CD4-positive, alpha-beta memory T cell (primary cell): Measurements from ENCODE around the gene AKT3. TPM values are rescaled to one million over a fixed set of nuclear protein-coding genes. Genes with fewer than 3 reads are reported as not detected.

Experiments
- CTCF ChIA-PET: fragments of 350-600 bp; sonication (Branson Sonifier 250); formaldehyde crosslinking; loops from one replicate; lab custom pipeline; 2021; ENCODE audit warnings: inconsistent platforms; ENCODE audit not compliant: partially characterized antibody; lab: Charles Lee
- POLR2A ChIA-PET: fragments of 350-600 bp; sonication (Branson Sonifier 250); formaldehyde crosslinking; loops from one replicate; lab custom pipeline; 2021; ENCODE audit not compliant: partially characterized antibody; lab: Charles Lee
- DNase-seq, 5 donors: peaks; one replicate each; pipeline versions ENCODE4 v3.0.0 to v3.0.0-alpha.2; 2020 to 2022; ENCODE audit warnings: mixed read lengths in 1 of 5
- H3K27ac ChIP-seq: one replicate; pipeline ENCODE4 v1.7.0; 2013; ENCODE audit warnings: low read depth, low read length
- H3K27me3 ChIP-seq: 2 replicates; pipeline ENCODE4 v1.7.0; 2013; ENCODE audit warnings: mild to moderate bottlenecking, low read length, moderate library complexity; ENCODE audit not compliant: insufficient read depth
- H3K36me3 ChIP-seq: 2 replicates; pipeline ENCODE4 v1.7.0; 2013; ENCODE audit warnings: mild to moderate bottlenecking, low read length, moderate library complexity; ENCODE audit not compliant: insufficient read depth
- H3K4me1 ChIP-seq: 2 replicates; pipeline ENCODE4 v1.7.0; 2013; ENCODE audit warnings: mild to moderate bottlenecking, low read length, moderate library complexity; ENCODE audit not compliant: insufficient read depth
- H3K4me3 ChIP-seq, 2 donors: one replicate each; pipeline ENCODE4 v1.7.0; 2013; ENCODE audit warnings: low read length in 2 of 2, mild to moderate bottlenecking in 1 of 2
- H3K9me3 ChIP-seq, 2 donors: one replicate each; pipeline ENCODE4 v1.7.0; 2013; ENCODE audit warnings: low read length in 2 of 2, control low read depth in 1 of 2; ENCODE audit not compliant: control insufficient read depth in 1 of 2
- H3K27ac Mint-ChIP-seq, 7 donors: one replicate each; pipeline ENCODE4 v1.8.0; 2020 to 2021; ENCODE audit warnings: mixed read lengths in 7 of 7, mild to moderate bottlenecking in 6 of 7, inconsistent platforms in 3 of 7, moderate library complexity in 3 of 7
- H3K27me3 Mint-ChIP-seq, 2 donors: one replicate each; pipeline ENCODE4 v1.8.0; 2020 to 2021; ENCODE audit warnings: mixed read lengths in 2 of 2
- H3K36me3 Mint-ChIP-seq, 2 donors: one replicate each; pipeline ENCODE4 v1.8.0; 2020 to 2021; ENCODE audit warnings: mixed read lengths in 2 of 2, inconsistent platforms in 1 of 2, mild to moderate bottlenecking in 1 of 2
- H3K4me1 Mint-ChIP-seq, 4 donors: one replicate each; pipeline ENCODE4 v1.8.0; 2020 to 2021; ENCODE audit warnings: mixed read lengths in 4 of 4, mild to moderate bottlenecking in 1 of 4
- H3K4me3 Mint-ChIP-seq, 8 donors: one replicate each; pipeline ENCODE4 v1.8.0; 2020 to 2021; ENCODE audit warnings: mixed read lengths in 8 of 8, mild to moderate bottlenecking in 7 of 8, moderate library complexity in 6 of 8, inconsistent platforms in 3 of 8
- H3K9me3 Mint-ChIP-seq, 8 donors: one replicate each; pipeline ENCODE4 v1.8.0; 2020 to 2021; ENCODE audit warnings: mixed read lengths in 8 of 8, mild to moderate bottlenecking in 5 of 8, inconsistent platforms in 3 of 8, moderate library complexity in 1 of 8
- intact Hi-C: fragments of 100-400 bp; cut with micrococcal nuclease; formaldehyde crosslinking; loops from one replicate; pipeline ENCODE4 v1.15.1; 2023
- polyA plus RNA-seq, 2 donors: library from polyadenylated mRNA; unstranded; fragments of 300-500 nt; fragmentation: Illumina TruSeq; gene quantifications; one replicate each; pipeline ENCODE4 v1.2.3, GENCODE V29; 2021
- total RNA-seq, 2 experiments: library from RNA; stranded (reverse); gene quantifications; one replicate each; pipeline ENCODE4 v1.2.3, GENCODE V29; 2021

Gene AKT3
- total and polyA plus RNA-seq, 4 experiments from 2014 or later: 0.56 to 152 (median 77.1) TPM

DNA sequence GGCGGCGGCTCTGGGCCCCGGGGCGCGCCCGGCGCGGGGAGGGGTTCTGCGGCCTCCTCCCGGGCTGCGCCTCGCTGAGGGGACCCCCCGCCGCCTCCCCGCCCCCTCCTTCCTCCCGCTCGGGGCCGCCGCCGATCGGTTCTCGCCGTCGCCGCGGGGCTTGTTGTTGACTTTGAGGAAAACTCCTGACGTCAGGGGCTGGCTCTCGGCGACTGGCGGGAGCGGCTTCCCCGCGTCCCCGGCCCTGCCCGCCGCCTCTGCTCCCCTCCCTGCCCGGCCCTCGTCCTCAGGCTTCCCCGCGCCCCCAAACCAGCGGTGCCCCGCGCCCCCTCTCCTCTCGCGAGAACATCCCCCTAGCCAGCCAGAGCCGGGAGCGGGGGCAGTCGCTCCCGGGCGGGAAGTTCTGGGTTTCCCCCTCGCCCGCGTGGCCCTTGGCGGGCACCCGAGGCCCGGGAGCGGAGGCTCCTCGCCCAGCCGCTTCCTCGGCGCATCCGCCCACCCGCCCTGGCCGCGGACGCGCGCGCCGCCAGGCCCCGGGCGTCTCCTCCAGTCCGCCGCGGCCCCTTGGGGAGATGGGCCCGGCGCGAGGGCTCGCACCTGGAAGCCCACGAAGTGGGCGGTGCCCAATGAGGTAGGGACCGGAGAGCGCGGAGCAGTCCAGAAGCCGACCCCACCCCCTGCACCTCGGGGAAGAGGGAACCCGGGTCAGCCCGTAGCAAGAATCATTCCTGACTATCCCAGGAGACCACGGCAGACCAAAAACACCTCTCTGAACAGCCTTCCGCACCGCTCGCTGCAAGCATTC lies 611 bp upstream of the AKT3 start:
- POLR2A ChIA-PET: interaction anchor here (1.0 to 4.0 kb wide), 5 partner anchors 9 to 224 kb away, joined by 3 to 40 read pairs (median 11); no protein-coding TSS in a partner anchor

DNA sequence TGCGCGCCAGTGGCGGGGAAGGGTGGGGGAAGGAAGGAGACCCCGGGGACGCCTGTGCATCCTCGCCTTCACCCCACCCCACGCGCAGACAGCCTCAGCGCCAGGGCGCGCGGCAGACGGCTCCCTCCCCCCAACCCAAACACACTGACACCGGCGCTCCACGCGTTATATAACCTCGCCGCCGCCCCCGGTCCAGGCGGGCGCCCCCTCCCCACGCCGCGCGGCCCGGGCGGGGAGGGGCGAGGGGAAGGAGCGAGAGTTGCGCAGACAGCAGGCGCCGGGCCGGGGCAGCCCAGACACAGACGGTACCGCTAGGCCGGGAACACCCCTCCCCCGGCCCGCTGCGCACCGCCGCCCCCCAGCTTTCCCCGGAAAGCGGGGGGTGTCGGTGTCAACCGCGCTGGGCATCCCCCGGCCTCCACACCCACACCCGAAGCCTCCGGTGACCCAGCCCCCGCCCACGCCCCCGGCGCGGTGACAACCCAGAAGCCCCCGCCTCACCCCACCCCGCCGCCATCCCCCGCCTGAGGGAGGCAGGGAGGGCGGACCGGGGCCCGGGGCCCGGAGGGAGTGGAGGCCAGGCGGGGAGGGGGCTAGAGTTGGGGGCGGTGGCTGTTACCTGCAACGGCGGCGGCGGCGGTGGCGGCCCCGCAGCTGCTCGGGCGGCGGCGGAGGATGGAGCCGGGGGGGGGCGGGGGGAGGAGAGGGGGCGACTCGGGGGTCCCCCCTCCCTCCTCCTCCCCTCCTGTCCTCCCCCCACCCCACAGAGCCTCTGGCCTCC lies 432 bp downstream of the AKT3 start:
- H3K9me3 Mint-ChIP-seq: no peaks in the 10 kb centered on the region
- peak overlapping the region; percentile 94 to 100 (median 98) for H3K27ac Mint-ChIP-seq
- H3K4me3 ChIP-seq: peak overlapping the region in 1 of 2 donors; percentile 61
- no peaks in the 10 kb centered on the region for H3K27me3 ChIP-seq
- no peaks in the 10 kb centered on the region for H3K9me3 ChIP-seq
- peaks cover 0 to 11% of the 10 kb centered on the region in 2 donors for H3K36me3 Mint-ChIP-seq
- H3K4me1 ChIP-seq: peaks cover 45% of the 10 kb centered on the region
- intact Hi-C loops: loop anchor here (1.0 to 10.0 kb wide), 10 partner anchors 11 to 1121 kb away; partner anchors contain the start of genes ADSS2, CEP170, DESI2 and HNRNPU
- H3K27me3 Mint-ChIP-seq: peaks cover 0 to 2% of the 10 kb centered on the region in 2 donors
- CTCF ChIA-PET: interaction anchor here (0.6 kb wide), 1 partner anchor 1168 kb away, joined by 4 read pairs; no protein-coding TSS in a partner anchor
- H3K27ac ChIP-seq: peak overlapping the region; percentile 95
- peak overlapping the region; percentile 93 to 99 (median 96) for H3K4me3 Mint-ChIP-seq
- DNase-seq: peak; percentile 71 to 87 (median 72)
- POLR2A ChIA-PET: interaction anchor here (0.6 to 4.0 kb wide), 7 partner anchors 8 to 225 kb away, joined by 3 to 40 read pairs (median 5); no protein-coding TSS in a partner anchor
- no peaks in the 10 kb centered on the region for H3K36me3 ChIP-seq
- peaks cover 26 to 47% (median 39%) of the 10 kb centered on the region in 4 donors for H3K4me1 Mint-ChIP-seq

More for the DNA sequence above, 611 bp upstream of the AKT3 start:
- H3K27me3 ChIP-seq: no peaks in the 10 kb centered on the region
- H3K36me3 ChIP-seq: no peaks in the 10 kb centered on the region
- H3K36me3 Mint-ChIP-seq: peaks cover 0 to 11% of the 10 kb centered on the region in 2 donors
- peak overlapping the region; percentile 90 to 95 (median 94) for H3K4me3 Mint-ChIP-seq
- peak overlapping the region; percentile 63 to 70 for H3K4me3 ChIP-seq
- CTCF ChIA-PET: no interaction called here
- intact Hi-C loops: loop anchor here (1.0 to 10.0 kb wide), 7 partner anchors 12 to 802 kb away; partner anchors contain the start of genes ADSS2, CEP170 and DESI2
- H3K4me1 Mint-ChIP-seq: peaks cover 22 to 39% (median 31%) of the 10 kb centered on the region in 4 donors
- H3K27ac Mint-ChIP-seq: peak overlapping the region; percentile 86 to 98 (median 97)
- DNase-seq: peak; percentile 87 to 91 (median 89)
- H3K27me3 Mint-ChIP-seq: peaks cover 0 to 2% of the 10 kb centered on the region in 2 donors
- H3K9me3 ChIP-seq: no peaks in the 10 kb centered on the region
- peak overlapping the region; percentile 95 for H3K27ac ChIP-seq
- no peaks in the 10 kb centered on the region for H3K9me3 Mint-ChIP-seq
- H3K4me1 ChIP-seq: peaks cover 38% of the 10 kb centered on the region

DNA sequence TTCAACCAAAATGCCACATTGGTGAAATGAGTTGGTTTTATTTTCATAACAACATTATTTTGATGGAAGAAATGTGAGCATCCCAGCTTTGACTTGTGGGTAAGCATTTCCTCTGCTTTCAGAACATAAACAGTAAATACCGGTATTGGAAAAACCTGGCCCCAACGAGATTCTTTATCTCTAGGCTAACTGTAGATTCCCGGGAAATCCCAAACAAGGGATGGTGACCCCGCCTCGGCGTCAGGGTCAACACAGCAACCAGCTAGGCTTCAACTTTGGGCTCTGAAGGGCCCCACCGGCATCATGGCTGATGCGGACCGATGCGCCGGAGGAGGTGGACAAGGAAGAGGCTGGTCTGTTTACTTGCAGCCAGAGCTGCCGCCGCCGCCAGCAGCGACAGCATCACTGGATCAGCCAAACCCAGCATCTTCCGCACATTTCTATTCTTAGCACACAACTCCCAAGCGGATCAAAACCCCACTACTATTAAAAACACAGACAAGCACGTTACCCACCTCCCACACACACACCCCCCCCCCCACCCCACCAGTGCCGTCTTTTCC lies 1.1 kb downstream of the AKT3 start:
- no peaks in the 10 kb centered on the region for H3K9me3 ChIP-seq
- ChIA-PET POLR2A (interaction anchor here (1.2 to 4.0 kb wide), 6 partner anchors 7 to 593 kb away, joined by 3 to 40 read pairs (median 8); partner anchors contain the start of genes CEP170 and SDCCAG8), CTCF (interaction anchor here (0.6 kb wide), 1 partner anchor 1168 kb away, joined by 4 read pairs; no protein-coding TSS in a partner anchor)
- Mint-ChIP-seq H3K4me1 (peaks cover 29 to 52% (median 41%) of the 10 kb centered on the region in 4 donors), H3K36me3 (peaks cover 0 to 11% of the 10 kb centered on the region in 2 donors), H3K27ac (peak overlapping the region; percentile 94 to 100 (median 98)), H3K27me3 (peaks cover 0 to 2% of the 10 kb centered on the region in 2 donors), H3K4me3 (peak overlapping the region; percentile 93 to 99 (median 96)), H3K9me3 (no peaks in the 10 kb centered on the region)
- H3K27me3 ChIP-seq: no peaks in the 10 kb centered on the region
- peaks cover 45% of the 10 kb centered on the region for H3K4me1 ChIP-seq
- H3K4me3 ChIP-seq: peak overlapping the region in 1 of 2 donors; percentile 61
- no peaks in the 10 kb centered on the region for H3K36me3 ChIP-seq
- intact Hi-C loops: loop anchor here (2.0 to 10.0 kb wide), 3 partner anchors 97 to 1122 kb away; partner anchors contain the start of gene HNRNPU
- peak overlapping the region; percentile 95 for H3K27ac ChIP-seq
- no peak for DNase-seq

DNA sequence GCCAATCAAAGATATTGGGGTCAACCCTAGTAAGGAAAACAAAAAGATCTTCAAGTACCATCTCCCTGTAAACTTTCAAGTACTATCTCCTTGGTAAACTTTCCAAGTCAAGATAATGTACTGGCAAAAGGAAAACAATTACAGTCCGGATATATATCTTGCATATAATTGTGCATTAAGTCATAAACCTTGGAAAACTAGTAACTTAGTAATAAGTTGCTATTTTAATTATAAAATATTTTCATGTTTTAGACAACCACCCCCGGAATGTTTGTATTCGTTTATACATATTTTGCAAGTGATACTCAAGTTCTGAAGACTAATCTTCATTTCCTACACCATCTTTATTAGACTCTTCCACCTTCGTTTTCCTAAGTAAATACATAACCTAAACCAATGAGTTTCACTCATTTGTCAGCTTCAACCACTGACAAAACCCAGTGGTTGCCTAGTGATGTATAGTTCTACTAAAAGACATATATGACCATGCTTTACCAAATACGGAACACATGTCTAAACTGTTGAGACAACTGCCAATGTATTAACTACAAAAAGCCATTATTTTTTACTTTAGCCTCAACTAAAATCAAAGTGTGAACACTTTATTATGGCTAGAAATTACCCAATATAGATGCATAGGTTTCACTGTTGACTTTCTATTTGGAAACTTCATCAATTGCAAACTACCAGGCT lies 1.7 kb downstream of the AKT3 start:
- Mint-ChIP-seq H3K36me3 (peaks cover 2 to 11% of the 10 kb centered on the region in 2 donors), H3K4me1 (peaks cover 30 to 55% (median 43%) of the 10 kb centered on the region in 4 donors), H3K4me3 (peak overlapping the region; percentile 93 to 99 (median 96)), H3K9me3 (no peaks in the 10 kb centered on the region), H3K27me3 (peaks cover 0 to 2% of the 10 kb centered on the region in 2 donors), H3K27ac (peak overlapping the region; percentile 94 to 100 (median 98))
- Histone ChIP-seq H3K36me3 (no peaks in the 10 kb centered on the region), H3K4me1 (peaks cover 49% of the 10 kb centered on the region), H3K27me3 (no peaks in the 10 kb centered on the region), H3K4me3 (peak overlapping the region in 1 of 2 donors; percentile 61), H3K27ac (peak overlapping the region; percentile 95), H3K9me3 (no peaks in the 10 kb centered on the region)
- CTCF ChIA-PET: no interaction called here
- intact Hi-C loops: loop anchor here (2.0 to 10.0 kb wide), 3 partner anchors 96 to 1122 kb away; partner anchors contain the start of gene HNRNPU
- DNase-seq: peak in 1 of 5 donors; percentile 3
- POLR2A ChIA-PET: interaction anchor here (1.2 to 4.0 kb wide), 5 partner anchors 10 to 593 kb away, joined by 3 to 40 read pairs (median 11); partner anchors contain the start of genes CEP170 and SDCCAG8

DNA sequence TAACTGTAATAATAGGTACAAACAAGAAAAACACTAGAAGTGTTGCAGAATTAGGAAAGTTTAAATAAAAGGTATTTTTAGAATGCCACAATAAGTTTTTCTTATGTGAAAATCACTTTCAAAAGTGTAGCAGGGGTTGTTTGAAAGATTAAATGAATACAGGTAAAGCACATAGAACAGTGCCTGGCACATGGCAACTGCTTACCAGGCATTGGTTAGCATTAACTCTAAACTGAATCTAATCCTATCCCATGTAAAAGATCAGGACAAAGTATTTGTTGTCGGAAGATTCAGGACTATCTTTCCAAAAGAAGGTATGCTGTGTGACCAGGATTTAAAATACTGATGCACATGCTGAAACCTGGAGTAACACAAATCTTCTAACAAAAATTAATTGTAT lies 3.3 kb downstream of the AKT3 start:
- intact Hi-C loops: loop anchor here (5.0 to 10.0 kb wide), 2 partner anchors 94 to 1018 kb away; partner anchors contain the start of gene HNRNPU
- Mint-ChIP-seq H3K27ac (peak overlapping the region in 6 of 7 donors; percentile 10 to 76 (median 31)), H3K36me3 (peaks cover 3 to 18% of the 10 kb centered on the region in 2 donors), H3K4me3 (peak overlapping the region in 1 of 8 donors; percentile 14), H3K4me1 (peaks cover 40 to 65% (median 52%) of the 10 kb centered on the region in 4 donors), H3K27me3 (peaks cover 0 to 2% of the 10 kb centered on the region in 2 donors), H3K9me3 (no peaks in the 10 kb centered on the region)
- ChIA-PET CTCF (no interaction called here), POLR2A (interaction anchor here (4.0 kb wide), 1 partner anchor 202 kb away, joined by 30 read pairs; no protein-coding TSS in a partner anchor)
- Histone ChIP-seq H3K9me3 (no peaks in the 10 kb centered on the region), H3K4me3 (no peak overlapping the region), H3K27ac (no peak overlapping the region), H3K36me3 (no peaks in the 10 kb centered on the region), H3K27me3 (no peaks in the 10 kb centered on the region), H3K4me1 (peaks cover 62% of the 10 kb centered on the region)
- no peak for DNase-seq
